Naive B cell (primary cell): ENCODE data around the gene FCN1. TPM values are rescaled to one million over a fixed set of nuclear protein-coding genes. Genes with fewer than 3 reads are reported as not detected.
A peak's percentile ranks its signal among the peaks of the same experiment; 100 is the strongest.

Experiments used
- ATAC-seq, 2 donors: fragments of 150-1000 bp; cut with Tn5 transposase; 2 replicates each; pipeline ENCODE4 v1.10.0; 2021; ENCODE audit warnings: low read depth in 2 of 2, mild to moderate bottlenecking in 2 of 2, moderate library complexity in 2 of 2
- DNase-seq: peaks from one replicate; pipeline ENCODE4 v3.0.0; 2022
- H3K27ac Mint-ChIP-seq, 6 donors: one replicate each; pipeline ENCODE4 v1.8.0; 2020 to 2022; ENCODE audit warnings: mild to moderate bottlenecking in 6 of 6, mixed read lengths in 6 of 6, moderate library complexity in 5 of 6, inconsistent platforms in 2 of 6
- H3K27me3 Mint-ChIP-seq, 3 donors: one replicate each; pipeline ENCODE4 v1.8.0; 2021 to 2022; ENCODE audit warnings: mixed read lengths in 3 of 3, mild to moderate bottlenecking in 1 of 3
- H3K36me3 Mint-ChIP-seq, 2 donors: one replicate each; pipeline ENCODE4 v1.8.0; 2020 to 2022; ENCODE audit warnings: mixed read lengths in 2 of 2, inconsistent platforms in 1 of 2, mild to moderate bottlenecking in 1 of 2
- H3K4me1 Mint-ChIP-seq, 3 donors: one replicate each; pipeline ENCODE4 v1.8.0; 2020 to 2022; ENCODE audit warnings: mixed read lengths in 3 of 3, inconsistent platforms in 1 of 3, mild to moderate bottlenecking in 1 of 3, moderate library complexity in 1 of 3
- H3K4me3 Mint-ChIP-seq, 8 donors: one replicate each; pipeline ENCODE4 v1.8.0; 2020 to 2022; ENCODE audit warnings: mild to moderate bottlenecking in 8 of 8, mixed read lengths in 8 of 8, moderate library complexity in 8 of 8, inconsistent platforms in 2 of 8
- H3K9me3 Mint-ChIP-seq, 7 donors: one replicate each; pipeline ENCODE4 v1.8.0; 2020 to 2022; ENCODE audit warnings: mixed read lengths in 7 of 7, mild to moderate bottlenecking in 5 of 7, inconsistent platforms in 2 of 7, moderate library complexity in 1 of 7
- polyA plus RNA-seq, 6 donors: library from polyadenylated mRNA; unstranded; fragments of 300-500 nt; fragmentation: Illumina TruSeq; gene quantifications; one replicate each; pipeline ENCODE4 v1.2.3, GENCODE V29; 2021; ENCODE audit warnings: low read depth in 6 of 6

The FCN1 gene
- polyA plus RNA-seq, 6 donors from 2014 or later = 2.6 to 33.1 (median 7.9) TPM

DNA sequence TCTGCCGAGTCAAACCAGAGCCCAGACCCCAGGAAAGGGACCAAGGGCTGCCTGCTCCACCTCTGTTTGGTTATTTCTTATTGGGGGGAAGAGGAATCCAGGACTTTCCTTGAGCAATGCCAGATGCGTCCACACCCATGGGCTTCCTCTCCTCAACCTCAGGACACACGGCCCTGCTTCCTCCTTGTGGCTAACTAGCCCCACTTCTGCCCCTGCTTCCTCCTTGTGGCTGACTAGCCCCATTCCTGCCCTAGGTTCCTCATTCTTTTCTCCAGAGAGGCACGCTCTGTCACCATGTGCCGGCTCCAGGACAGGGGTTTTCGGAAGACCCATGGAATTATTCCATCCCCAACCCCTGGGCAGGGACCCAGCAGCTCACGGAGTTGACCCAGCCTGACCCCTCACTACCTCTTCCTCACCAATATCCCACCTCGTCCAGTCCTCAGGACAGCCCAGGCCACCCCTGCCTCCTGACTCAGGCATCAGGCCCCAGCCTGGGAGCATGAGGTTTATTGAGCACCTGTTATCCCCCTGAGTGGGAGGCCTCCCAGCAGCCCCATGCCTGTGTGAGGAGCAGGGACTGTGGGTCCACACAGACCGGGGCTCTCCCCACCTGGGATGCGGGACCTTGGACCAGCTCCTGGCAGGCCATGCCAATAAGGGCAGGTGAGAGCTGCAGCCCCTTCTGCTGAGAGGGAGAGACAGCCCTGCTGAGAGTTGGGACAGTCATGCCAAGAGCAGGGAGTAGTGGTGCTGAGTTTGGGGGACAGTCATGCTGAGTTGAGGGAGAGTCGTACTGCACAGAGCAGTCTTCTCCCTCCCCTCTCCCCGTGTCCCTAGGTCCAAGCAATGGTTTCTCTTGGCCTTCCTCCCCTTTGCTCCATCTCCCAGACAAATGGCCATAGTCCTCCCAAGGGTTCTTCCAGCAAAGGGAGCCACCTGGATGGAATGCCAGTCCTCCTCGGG, 11.8 kb upstream of the FCN1 start:
- Mint-ChIP-seq H3K36me3 (no peaks in the 10 kb centered on the region), H3K9me3 (peaks cover 0 to 3% (median 0%) of the 10 kb centered on the region in 7 donors), H3K4me3 (peak overlapping the region; percentile 46 to 87 (median 82)), H3K4me1 (peaks cover 46 to 68% (median 55%) of the 10 kb centered on the region in 3 donors), H3K27ac (peak overlapping the region in 5 of 6 donors; percentile 69 to 96 (median 93)), H3K27me3 (peaks cover 13 to 17% (median 13%) of the 10 kb centered on the region in 3 donors)
- ATAC-seq (peak; percentile 47 to 57), DNase-seq (peak; percentile 51)

DNA sequence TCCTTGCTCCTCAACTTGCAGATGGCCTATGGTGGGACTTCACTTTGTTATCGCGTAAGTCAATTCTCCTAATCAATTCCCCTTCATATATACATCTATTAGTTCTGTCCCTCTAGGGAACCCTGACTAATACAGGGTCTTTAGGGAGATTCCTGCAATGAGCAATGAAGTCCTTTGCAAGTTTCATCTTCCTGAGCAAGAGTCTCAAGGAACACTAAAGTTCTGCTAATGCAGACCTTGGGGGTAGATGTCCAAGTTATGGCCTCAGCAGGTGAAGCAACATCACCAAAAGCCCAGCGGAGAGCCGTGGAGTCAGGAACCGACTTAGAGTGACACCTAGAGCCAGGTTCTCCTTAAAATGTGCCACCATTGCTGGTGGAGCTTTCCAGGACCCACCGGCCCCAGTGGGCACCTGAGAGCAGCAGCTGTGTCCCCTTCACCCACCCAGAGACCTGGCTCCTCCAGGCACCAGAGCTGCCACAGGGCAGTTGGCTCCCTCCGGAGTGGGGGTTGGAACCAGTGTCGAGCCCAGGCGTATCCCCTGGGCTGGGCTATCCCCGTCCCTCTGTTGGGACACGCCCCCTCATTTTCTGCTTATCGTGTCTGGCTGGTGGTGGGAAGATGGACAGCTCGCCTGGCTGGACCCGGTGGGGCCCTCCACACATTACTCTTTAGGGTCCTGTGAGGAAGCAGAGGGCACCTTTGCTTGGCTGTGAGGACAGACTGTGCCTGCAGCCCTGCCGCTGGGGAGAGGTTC, 10.9 kb upstream of the FCN1 start:
- H3K4me1 Mint-ChIP-seq = peaks cover 41 to 60% (median 46%) of the 10 kb centered on the region in 3 donors
- H3K4me3 Mint-ChIP-seq = peak overlapping the region in 7 of 8 donors; percentile 34 to 87 (median 61)
- DNase-seq = no peak
- H3K9me3 Mint-ChIP-seq = peaks cover 0 to 3% (median 0%) of the 10 kb centered on the region in 7 donors
- peak overlapping the region in 3 of 6 donors; percentile 39 to 96 (median 65) for H3K27ac Mint-ChIP-seq
- H3K27me3 Mint-ChIP-seq = peaks cover 13 to 17% (median 15%) of the 10 kb centered on the region in 3 donors
- no peaks in the 10 kb centered on the region for H3K36me3 Mint-ChIP-seq
- ATAC-seq = no peak

DNA sequence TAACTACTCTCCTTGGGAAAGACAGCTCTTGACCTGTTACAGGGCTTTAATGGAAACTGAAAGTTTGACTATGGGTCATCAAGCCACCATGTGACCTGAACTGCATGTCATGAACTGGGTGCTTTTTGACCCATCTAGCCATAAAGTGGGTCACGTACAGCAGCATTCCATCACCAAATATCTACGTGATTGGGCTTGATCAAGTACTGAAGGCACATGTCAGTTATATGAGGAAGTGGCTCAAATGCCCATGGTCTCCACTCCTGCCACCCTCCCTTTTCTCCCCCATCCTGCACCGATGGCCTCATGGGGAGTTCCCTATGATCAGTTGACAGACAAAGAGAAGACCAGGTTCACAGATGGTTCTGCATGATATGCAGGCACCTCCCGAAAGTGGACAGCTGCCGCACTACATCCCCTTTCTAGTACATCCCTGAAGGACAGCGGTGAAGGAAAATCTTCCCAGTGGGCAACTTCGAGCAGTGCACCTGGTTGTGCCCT, 7.3 kb upstream of the FCN1 start:
- no peaks in the 10 kb centered on the region for H3K36me3 Mint-ChIP-seq
- no peak for DNase-seq
- peaks cover 13 to 31% (median 15%) of the 10 kb centered on the region in 3 donors for H3K4me1 Mint-ChIP-seq
- H3K27me3 Mint-ChIP-seq = peaks cover 0 to 16% (median 3%) of the 10 kb centered on the region in 3 donors
- H3K4me3 Mint-ChIP-seq = no peak overlapping the region
- H3K9me3 Mint-ChIP-seq = peaks cover 0 to 1% (median 0%) of the 10 kb centered on the region in 7 donors
- H3K27ac Mint-ChIP-seq = no peak overlapping the region
- no peak for ATAC-seq

DNA sequence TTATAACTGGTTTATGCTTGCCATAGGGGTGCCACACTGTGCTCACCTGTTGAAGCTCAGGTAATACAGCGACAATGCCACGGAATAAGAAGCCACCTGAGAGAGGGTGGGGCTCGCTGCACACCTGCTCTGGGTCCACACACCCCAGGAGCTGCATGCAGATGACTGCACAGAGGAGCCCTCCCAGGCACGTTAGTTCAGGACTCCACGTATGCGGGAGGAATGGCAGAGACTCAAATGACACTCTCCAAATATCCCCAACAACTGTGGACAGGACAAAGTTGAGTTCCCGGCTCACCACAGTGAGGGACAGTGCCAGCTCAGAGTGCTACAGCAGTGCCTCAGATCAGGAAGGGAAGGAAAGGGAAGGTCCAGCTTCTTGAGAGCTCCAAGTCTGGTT, 5.8 kb upstream of the FCN1 start:
- Mint-ChIP-seq H3K9me3 (peaks cover 5 to 17% (median 12%) of the 10 kb centered on the region in 7 donors), H3K4me1 (peaks cover 0 to 21% (median 4%) of the 10 kb centered on the region in 3 donors), H3K36me3 (peaks cover 9 to 14% of the 10 kb centered on the region in 2 donors), H3K27me3 (peaks cover 5 to 21% (median 6%) of the 10 kb centered on the region in 3 donors), H3K4me3 (peak overlapping the region in 1 of 8 donors; percentile 2), H3K27ac (no peak overlapping the region)
- no peak for DNase-seq
- ATAC-seq = no peak

DNA sequence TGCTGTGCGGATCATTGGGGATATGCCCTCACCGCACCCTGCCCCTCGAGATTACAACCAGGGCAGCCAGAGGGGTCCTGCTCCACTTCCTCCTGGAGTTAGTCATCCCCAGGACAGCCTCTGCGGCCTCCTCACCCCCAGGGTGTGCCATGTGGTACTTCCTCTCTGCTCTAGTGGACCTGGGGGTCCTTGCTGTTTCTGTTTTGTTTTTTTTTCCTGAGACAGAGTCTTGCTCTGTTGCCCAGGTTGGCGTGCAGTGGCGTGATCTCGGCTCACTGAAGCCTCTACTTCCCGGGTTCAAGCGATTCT, 5.2 kb upstream of the FCN1 start:
- Mint-ChIP-seq H3K27ac (no peak overlapping the region), H3K36me3 (peaks cover 11 to 17% of the 10 kb centered on the region in 2 donors), H3K4me3 (no peak overlapping the region), H3K27me3 (peaks cover 6 to 27% (median 8%) of the 10 kb centered on the region in 3 donors), H3K4me1 (peaks cover 0 to 21% (median 2%) of the 10 kb centered on the region in 3 donors), H3K9me3 (peaks cover 6 to 19% (median 13%) of the 10 kb centered on the region in 7 donors)
- DNase-seq (no peak), ATAC-seq (no peak)

DNA sequence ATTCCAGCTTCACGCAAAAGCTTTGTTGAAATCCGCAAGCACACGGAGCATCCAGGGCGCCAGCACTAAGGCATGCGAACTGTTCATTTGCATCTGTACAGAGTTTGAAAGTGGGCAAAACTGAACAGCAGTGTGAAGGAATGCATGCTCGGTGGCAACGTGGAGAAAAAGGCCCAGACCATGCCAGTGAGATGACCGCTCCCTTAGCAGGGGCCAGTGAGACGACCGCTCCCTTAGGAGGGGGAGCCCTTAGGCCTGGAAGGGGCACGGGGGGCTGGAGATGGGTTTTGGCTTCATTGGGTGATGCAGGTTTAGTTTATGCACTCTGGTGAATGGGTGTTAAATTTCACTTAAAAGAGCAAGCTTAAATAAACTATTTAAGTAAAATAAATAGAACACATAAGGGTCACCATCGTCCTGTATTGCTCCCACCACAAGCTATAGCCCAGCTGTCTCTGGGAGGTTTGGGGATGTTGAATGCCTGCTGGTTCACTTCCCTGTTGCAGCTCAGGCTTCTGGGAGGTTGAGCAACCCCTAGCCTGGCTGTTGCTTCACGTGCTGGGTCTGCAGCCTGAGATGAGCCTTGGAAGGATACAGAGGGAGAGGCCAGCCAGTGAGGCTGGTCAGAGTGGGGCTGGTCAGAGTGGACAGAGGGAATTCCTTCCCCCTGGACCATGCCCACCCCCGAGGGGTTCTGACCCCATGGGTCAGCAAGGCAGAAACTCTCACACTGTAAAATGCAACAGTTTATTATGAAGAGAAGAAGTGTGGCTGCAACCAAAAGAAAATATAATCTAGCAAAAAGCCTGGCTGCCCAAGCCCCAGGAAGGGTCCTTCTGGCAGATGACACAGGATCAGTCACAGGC, 4.6 kb upstream of the FCN1 start:
- peaks cover 11 to 17% of the 10 kb centered on the region in 2 donors for H3K36me3 Mint-ChIP-seq
- ATAC-seq (no peak), DNase-seq (no peak)
- peaks cover 0 to 26% (median 0%) of the 10 kb centered on the region in 3 donors for H3K4me1 Mint-ChIP-seq
- H3K9me3 Mint-ChIP-seq = peaks cover 6 to 19% (median 13%) of the 10 kb centered on the region in 7 donors
- H3K27ac Mint-ChIP-seq = no peak overlapping the region
- H3K27me3 Mint-ChIP-seq = peaks cover 6 to 27% (median 8%) of the 10 kb centered on the region in 3 donors
- H3K4me3 Mint-ChIP-seq = no peak overlapping the region

DNA sequence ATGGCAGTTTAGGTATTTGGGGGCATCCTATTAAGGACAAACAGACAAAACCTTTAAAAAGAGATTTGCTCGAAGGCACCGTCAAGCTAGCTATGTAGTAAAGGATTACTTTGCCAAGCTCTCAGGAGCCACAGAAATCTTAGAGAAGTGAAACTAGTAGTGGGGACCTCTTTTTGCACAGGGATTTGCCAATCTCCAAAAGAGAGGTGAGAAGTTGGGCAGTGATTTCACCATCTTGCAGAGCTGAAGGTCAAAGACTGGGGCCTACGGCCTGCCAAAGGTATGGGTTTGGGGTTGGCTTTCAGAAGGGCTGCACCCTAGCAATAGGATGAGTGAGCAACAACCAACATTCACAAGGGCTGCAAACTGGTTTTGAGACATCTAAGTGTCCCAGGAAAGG, 1.6 kb upstream of the FCN1 start:
- peaks cover 0 to 22% (median 0%) of the 10 kb centered on the region in 3 donors for H3K4me1 Mint-ChIP-seq
- peaks cover 6 to 19% (median 13%) of the 10 kb centered on the region in 7 donors for H3K9me3 Mint-ChIP-seq
- H3K4me3 Mint-ChIP-seq = peak overlapping the region in 1 of 8 donors; percentile 22
- peaks cover 4 to 26% (median 16%) of the 10 kb centered on the region in 3 donors for H3K27me3 Mint-ChIP-seq
- H3K36me3 Mint-ChIP-seq = peaks cover 11 to 17% of the 10 kb centered on the region in 2 donors
- H3K27ac Mint-ChIP-seq = no peak overlapping the region
- DNase-seq (no peak), ATAC-seq (no peak)

DNA sequence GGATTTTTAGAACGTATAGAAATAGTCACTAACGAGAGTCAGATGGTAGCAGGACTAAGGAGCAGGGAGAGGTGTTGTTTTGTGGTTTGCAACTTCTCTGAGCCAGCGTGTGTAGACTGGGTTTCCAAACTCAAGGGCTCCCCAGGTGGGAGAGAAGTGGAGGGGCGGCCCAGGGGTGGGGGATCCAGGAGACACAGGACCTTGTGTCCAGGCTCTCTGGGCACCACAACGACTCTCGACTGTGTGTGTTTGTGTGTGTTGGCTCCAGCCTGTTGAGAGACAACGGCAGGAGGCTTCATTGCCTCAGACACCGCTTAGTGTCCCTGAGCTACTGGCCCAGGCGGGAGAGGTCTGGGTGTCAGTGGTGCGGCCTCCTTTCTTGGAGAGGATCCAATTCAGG, 934 bp upstream of the FCN1 start:
- Mint-ChIP-seq H3K4me1 (peaks cover 0 to 22% (median 0%) of the 10 kb centered on the region in 3 donors), H3K9me3 (peaks cover 6 to 19% (median 13%) of the 10 kb centered on the region in 7 donors), H3K36me3 (peaks cover 11 to 17% of the 10 kb centered on the region in 2 donors), H3K27ac (no peak overlapping the region), H3K27me3 (peaks cover 4 to 25% (median 16%) of the 10 kb centered on the region in 3 donors), H3K4me3 (no peak overlapping the region)
- no peak for ATAC-seq
- no peak for DNase-seq

DNA sequence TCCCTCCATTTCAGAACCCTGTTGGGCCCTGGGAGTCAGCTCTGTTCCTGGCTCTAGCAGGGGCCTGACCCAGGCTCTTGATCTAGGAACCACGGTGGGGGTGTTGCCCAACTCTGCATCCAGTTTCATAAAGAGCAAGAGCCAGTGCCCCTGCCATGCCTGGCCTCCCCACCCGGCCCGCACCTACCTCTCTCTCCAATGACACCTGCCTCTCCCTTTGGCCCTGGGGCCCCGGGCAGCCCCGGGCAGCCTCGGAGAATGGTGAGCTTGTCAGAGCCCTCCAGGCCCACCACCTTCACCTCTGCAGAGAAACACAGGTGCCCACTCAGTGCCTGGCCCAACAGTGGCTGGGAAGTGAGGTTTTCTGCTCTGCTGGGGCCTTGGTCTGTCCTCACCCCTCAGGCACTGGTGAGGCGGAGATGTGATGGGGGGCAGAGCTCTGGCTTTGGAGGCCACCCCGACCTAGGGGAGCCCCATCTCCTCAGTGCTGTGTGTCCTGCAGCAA, 1.5 kb downstream of the FCN1 start:
- Mint-ChIP-seq H3K4me1 (peaks cover 0 to 19% (median 0%) of the 10 kb centered on the region in 3 donors), H3K27me3 (peaks cover 4 to 32% (median 16%) of the 10 kb centered on the region in 3 donors), H3K9me3 (peaks cover 6 to 19% (median 13%) of the 10 kb centered on the region in 7 donors), H3K4me3 (no peak overlapping the region), H3K36me3 (peaks cover 11 to 17% of the 10 kb centered on the region in 2 donors), H3K27ac (peak overlapping the region in 1 of 6 donors; percentile 42)
- ATAC-seq = no peak
- DNase-seq = no peak

DNA sequence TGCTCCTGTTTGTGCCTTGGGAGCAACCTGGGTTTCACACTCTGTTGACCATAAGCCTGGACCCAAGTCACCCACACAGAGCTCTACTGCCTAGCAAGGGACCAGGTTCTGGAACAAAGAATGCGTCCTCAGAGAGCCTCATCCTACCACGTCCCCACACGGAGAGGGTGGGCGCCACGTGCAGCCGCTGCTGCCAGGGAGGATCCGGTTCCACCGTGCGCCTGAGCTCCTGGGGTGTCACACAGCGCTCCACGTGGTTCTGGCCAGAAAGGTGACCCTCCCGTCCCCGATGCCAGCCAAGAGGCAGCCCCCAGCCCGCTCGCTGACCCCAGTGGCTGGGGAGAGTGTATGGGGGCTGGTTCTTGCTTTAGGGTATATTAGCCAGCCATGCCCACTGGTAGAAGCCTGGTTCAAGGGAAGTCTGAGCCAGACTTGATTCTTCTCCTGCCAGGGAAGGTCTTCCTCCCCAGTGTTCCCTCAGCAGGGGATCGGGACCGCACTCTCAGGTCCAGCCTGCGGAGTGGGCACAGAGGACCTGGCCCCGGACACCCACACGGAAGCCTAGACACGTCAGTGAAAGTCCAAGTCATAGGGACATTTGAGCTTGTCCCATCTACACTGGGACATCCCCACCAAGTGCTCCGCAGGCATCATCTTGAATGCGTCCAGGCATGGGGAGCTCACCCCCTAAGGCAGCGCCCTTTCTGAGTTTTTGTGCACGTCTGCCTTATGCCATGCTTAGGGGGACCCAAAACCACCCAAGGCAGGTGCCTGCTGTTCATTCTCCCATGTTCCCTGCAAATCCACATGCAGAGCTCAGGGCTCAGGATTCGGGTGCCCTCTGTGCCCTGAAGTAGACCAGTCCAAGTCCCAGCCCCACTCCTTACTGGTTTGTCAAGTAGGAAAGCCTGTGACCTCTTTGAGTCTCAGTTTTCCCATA, 2.4 kb downstream of the FCN1 start:
- H3K4me3 Mint-ChIP-seq = no peak overlapping the region
- peaks cover 10 to 38% (median 25%) of the 10 kb centered on the region in 3 donors for H3K27me3 Mint-ChIP-seq
- peaks cover 6 to 19% (median 13%) of the 10 kb centered on the region in 7 donors for H3K9me3 Mint-ChIP-seq
- no peak for DNase-seq
- peaks cover 11 to 17% of the 10 kb centered on the region in 2 donors for H3K36me3 Mint-ChIP-seq
- ATAC-seq = no peak
- H3K27ac Mint-ChIP-seq = no peak overlapping the region
- H3K4me1 Mint-ChIP-seq = peaks cover 0 to 19% (median 4%) of the 10 kb centered on the region in 3 donors

DNA sequence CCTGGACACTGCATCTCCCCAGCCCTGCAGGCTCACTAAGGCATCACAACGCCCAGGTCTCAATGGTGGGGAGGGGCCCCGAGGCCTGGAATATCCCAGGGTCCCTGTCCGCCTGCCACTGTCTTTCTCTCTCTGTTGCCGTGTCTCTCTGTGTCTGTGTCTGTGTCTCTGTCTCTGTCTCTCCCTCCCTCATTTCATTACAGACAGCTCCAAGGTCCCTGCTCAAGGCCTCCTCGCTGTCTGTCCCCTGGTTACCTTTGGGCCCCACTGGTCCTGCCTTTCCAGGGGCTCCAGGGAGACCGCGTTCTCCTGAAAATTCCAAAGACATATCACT, 3.2 kb downstream of the FCN1 start:
- H3K9me3 Mint-ChIP-seq = peaks cover 2 to 13% (median 8%) of the 10 kb centered on the region in 7 donors
- H3K4me3 Mint-ChIP-seq = no peak overlapping the region
- no peak overlapping the region for H3K27ac Mint-ChIP-seq
- ATAC-seq (no peak), DNase-seq (no peak)
- peaks cover 6 to 13% of the 10 kb centered on the region in 2 donors for H3K36me3 Mint-ChIP-seq
- peaks cover 14 to 43% (median 34%) of the 10 kb centered on the region in 3 donors for H3K27me3 Mint-ChIP-seq
- H3K4me1 Mint-ChIP-seq = peaks cover 2 to 19% (median 8%) of the 10 kb centered on the region in 3 donors
